Measurements from ENCODE around the gene HIVEP3.
A peak's percentile ranks its signal among the peaks of the same experiment; 100 is the strongest.

The HIVEP3 gene

DNA sequence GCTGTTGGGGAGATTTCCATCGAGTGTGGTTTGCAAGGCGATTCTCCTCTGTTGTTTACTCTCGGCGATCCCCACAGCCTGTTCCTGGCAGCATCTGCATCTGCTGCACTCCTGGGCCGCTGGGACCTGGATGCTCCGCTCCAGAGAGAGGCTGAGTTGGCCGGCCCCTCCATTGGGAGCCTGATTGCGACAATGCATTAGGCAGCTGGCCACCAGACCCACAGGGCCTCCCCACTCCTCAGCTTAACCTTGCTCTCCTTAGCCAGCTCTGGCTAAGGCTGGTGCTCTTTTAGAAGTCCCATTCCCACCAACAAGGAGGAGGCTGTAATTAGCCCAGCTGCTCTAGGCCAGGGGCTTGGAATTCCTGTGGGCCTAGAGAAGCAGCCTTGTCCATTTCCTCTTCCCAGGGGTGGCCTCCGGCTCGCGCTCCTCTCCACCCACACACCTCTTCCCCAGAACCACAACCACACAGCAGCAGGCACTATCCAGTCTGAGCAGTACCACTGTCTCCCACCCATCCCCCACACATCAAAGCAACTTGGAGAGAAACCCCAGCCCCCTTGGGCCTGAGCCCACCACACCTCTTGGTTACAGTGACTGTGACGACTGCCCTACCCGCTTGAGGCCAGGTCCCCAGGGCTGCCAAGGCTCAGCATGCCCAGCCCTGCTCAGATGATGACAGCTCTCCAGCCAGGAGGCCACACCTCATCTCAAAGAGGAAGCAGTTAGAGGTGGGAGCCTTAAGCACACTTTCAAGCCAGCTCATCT, 240.4 kb downstream of the HIVEP3 start:
- peak in 1 of 2 experiments; percentile 57 for DNase-seq (ENCODE audit: low read depth in 1 of 2, low spot score in 1 of 2)
- H3K27ac ChIP-seq (replicated peaks) = no peak overlapping the region
- no peaks in the 10 kb centered on the region for H3K27me3 ChIP-seq (ENCODE audit: insufficient read depth, poor library complexity, severe bottlenecking)
- TF ChIP-seq POLR2AphosphoS5 (IDR thresholded peaks at IDR 0.05; ENCODE audit: low read depth) = no peak
- TF ChIP-seq, protein P1, sequence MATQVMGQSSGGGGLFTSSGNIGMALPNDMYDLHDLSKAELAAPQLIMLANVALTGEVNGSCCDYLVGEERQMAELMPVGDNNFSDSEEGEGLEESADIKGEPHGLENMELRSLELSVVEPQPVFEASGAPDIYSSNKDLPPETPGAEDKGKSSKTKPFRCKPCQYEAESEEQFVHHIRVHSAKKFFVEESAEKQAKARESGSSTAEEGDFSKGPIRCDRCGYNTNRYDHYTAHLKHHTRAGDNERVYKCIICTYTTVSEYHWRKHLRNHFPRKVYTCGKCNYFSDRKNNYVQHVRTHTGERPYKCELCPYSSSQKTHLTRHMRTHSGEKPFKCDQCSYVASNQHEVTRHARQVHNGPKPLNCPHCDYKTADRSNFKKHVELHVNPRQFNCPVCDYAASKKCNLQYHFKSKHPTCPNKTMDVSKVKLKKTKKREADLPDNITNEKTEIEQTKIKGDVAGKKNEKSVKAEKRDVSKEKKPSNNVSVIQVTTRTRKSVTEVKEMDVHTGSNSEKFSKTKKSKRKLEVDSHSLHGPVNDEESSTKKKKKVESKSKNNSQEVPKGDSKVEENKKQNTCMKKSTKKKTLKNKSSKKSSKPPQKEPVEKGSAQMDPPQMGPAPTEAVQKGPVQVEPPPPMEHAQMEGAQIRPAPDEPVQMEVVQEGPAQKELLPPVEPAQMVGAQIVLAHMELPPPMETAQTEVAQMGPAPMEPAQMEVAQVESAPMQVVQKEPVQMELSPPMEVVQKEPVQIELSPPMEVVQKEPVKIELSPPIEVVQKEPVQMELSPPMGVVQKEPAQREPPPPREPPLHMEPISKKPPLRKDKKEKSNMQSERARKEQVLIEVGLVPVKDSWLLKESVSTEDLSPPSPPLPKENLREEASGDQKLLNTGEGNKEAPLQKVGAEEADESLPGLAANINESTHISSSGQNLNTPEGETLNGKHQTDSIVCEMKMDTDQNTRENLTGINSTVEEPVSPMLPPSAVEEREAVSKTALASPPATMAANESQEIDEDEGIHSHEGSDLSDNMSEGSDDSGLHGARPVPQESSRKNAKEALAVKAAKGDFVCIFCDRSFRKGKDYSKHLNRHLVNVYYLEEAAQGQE (IDR thresholded peaks at IDR 0.05; ENCODE audit: insufficient replicate concordance, low read depth) = no peak
- TF ChIP-seq, protein P2, sequence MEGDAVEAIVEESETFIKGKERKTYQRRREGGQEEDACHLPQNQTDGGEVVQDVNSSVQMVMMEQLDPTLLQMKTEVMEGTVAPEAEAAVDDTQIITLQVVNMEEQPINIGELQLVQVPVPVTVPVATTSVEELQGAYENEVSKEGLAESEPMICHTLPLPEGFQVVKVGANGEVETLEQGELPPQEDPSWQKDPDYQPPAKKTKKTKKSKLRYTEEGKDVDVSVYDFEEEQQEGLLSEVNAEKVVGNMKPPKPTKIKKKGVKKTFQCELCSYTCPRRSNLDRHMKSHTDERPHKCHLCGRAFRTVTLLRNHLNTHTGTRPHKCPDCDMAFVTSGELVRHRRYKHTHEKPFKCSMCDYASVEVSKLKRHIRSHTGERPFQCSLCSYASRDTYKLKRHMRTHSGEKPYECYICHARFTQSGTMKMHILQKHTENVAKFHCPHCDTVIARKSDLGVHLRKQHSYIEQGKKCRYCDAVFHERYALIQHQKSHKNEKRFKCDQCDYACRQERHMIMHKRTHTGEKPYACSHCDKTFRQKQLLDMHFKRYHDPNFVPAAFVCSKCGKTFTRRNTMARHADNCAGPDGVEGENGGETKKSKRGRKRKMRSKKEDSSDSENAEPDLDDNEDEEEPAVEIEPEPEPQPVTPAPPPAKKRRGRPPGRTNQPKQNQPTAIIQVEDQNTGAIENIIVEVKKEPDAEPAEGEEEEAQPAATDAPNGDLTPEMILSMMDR (IDR thresholded peaks at IDR 0.05; ENCODE audit: insufficient read depth, low read length) = no peak
- TF ChIP-seq GABPA (IDR thresholded peaks at IDR 0.05; ENCODE audit: low read depth) = no peak
- no peak for TF ChIP-seq SPI1 (IDR thresholded peaks at IDR 0.05; ENCODE audit: borderline replicate concordance, low read depth)
- H3K4me3 ChIP-seq (replicated peaks; ENCODE audit: insufficient read depth, low read length) = no peak overlapping the region

- Histone ChIP-seq H3K27ac (replicated peaks) (no peak overlapping the region), H3K4me3 (replicated peaks; ENCODE audit: insufficient read depth, low read length) (no peak overlapping the region), H3K27me3 (ENCODE audit: insufficient read depth, poor library complexity, severe bottlenecking) (no peaks in the 10 kb centered on the region)
- no peak for DNase-seq (ENCODE audit: low read depth in 1 of 2, low spot score in 1 of 2)
- TF ChIP-seq GABPA (IDR thresholded peaks at IDR 0.05; ENCODE audit: low read depth) (no peak), SPI1 (IDR thresholded peaks at IDR 0.05; ENCODE audit: borderline replicate concordance, low read depth) (no peak), POLR2AphosphoS5 (IDR thresholded peaks at IDR 0.05; ENCODE audit: low read depth) (no peak)
- TF ChIP-seq, protein P2 (IDR thresholded peaks at IDR 0.05; ENCODE audit: insufficient read depth, low read length) = no peak
These were observed 241.1 kb downstream of the HIVEP3 start for GRCh38 chr1:41677620-41678019.

DNA sequence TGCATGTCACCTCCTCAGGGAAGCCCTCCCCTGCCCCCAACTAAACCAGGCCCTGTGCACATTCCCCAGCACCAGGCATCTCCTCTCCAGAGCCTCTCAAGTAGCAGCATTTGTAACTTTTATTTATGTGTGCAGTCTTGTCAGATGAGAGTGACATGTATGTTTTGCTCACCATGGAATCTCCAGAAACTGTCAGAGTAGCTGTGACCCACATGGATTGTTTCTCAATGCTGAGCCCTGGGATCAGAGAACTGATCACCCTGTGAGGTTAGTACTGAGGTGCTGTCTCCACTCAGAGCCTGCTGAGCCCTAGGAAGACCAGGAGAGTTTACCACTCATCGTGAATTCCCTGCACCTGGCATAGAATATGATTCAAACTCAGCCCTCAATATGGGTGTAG, 243.3 kb downstream of the HIVEP3 start:
- no peaks in the 10 kb centered on the region for H3K27me3 ChIP-seq (ENCODE audit: insufficient read depth, poor library complexity, severe bottlenecking)
- DNase-seq (ENCODE audit: low read depth in 1 of 2, low spot score in 1 of 2) = no peak
- no peak overlapping the region for H3K4me3 ChIP-seq (replicated peaks; ENCODE audit: insufficient read depth, low read length)
- no peak for TF ChIP-seq SPI1 (IDR thresholded peaks at IDR 0.05; ENCODE audit: borderline replicate concordance, low read depth)
- TF ChIP-seq, protein P1 (IDR thresholded peaks at IDR 0.05; ENCODE audit: insufficient replicate concordance, low read depth) = no peak
- TF ChIP-seq, protein P2 (IDR thresholded peaks at IDR 0.05; ENCODE audit: insufficient read depth, low read length) = no peak
- TF ChIP-seq POLR2AphosphoS5 (IDR thresholded peaks at IDR 0.05; ENCODE audit: low read depth) = no peak
- H3K27ac ChIP-seq (replicated peaks) = no peak overlapping the region
